Dedifferentiated amniotic fluid mesenchymal stem cell (primary cell): ENCODE measurements around the gene PANK4.

Experiments
- DNase-seq: peaks from one replicate; pipeline ENCODE4 v3.0.0-alpha.2; 2016; ENCODE audit errors: extremely low spot score

Gene PANK4

DNA sequence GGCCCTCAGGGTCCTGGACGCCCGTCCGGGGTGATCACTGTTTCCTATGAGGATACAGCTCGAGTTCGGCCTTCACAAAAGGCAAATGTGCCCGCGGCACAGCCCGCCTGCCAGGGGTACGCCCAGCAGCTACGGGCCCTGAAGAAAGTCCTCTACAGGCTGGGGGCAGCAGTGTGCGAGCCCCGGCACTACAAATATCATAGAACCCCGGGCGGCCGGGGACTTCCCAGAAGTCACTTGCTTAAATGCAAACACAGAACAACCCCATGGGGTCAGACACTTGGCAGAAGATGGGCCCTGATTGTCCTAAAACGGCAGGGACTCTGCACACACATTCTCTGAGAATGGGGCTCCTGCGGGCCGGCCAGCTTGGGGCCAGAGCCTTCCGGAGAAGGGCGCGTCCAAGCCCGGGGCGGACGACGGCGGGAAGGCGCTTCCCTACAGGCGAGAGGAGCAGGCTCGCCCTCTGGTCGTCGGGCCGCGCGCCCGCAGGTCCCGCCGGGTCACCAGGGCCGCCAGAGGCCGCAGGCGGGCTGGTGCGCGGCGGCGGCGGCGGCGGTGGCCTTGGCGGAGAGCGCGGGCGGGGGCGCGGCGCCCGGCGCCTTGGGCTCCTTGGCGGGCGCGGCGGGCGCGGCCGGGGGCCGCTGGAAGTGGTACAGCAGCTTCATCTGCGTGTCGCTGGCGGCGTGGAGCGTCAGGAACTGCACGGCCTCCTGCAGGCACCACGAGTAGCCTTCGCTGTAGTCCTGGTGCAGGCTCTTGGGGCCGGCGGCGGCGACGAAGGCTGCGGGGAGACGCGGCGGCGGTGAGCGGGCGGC lies 2.8 kb upstream of the PANK4 start:
- DNase-seq, result no peak

DNA sequence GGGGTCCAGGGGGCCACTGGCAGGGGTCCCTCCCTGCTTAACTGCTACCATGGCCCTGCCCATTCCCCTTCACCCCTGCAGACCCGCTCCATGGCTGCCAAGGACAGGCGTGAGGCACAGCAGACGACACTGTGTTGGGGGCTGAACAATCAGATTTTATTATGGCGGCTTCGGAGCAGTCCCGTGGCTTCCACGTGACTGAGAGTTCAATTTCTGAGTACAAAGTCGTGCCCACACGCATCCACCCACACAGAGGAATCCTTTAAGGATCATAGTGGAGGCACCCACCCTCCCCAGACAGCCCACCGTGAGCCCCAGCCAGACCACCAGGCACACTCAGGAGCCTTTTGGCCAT lies 2.2 kb upstream of the PANK4 start:
- DNase-seq, result no peak

DNA sequence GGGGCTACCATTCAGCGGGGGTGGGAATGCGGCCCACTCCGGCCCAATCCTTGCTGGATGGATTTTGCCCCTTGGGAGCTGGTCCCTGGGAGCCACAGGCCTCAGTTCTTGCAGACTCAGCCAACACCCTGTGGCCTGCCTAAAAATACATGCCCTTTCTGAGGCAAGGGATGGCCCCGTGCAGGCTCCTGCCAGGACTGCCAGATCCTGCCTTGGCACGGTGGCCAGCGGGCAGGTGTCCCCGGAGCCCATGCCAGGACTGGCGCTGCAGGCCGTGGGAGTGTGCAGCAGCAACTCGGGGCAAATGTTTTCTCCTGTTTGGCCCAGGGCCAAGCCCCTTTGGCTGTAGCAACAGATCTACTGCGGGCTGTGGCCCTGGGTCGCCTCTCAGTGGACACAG lies 1.6 kb upstream of the PANK4 start:
- no peak for DNase-seq

DNA sequence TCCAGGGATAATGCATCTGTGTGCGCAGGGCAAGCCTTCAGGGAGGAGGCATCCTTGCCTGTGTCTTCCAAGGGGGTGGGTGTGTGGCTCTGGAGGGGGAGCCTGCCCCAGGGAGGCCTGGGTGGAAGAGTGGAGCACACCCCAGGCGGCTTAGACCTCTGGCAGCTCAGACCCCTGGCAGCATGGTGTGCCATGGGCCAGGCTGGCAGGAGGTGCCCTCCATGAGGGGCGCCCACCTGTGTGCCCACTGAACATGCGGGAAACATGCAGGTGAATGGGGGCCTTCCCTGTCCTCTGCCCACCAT lies 1.1 kb upstream of the PANK4 start:
- DNase-seq, result no peak

DNA sequence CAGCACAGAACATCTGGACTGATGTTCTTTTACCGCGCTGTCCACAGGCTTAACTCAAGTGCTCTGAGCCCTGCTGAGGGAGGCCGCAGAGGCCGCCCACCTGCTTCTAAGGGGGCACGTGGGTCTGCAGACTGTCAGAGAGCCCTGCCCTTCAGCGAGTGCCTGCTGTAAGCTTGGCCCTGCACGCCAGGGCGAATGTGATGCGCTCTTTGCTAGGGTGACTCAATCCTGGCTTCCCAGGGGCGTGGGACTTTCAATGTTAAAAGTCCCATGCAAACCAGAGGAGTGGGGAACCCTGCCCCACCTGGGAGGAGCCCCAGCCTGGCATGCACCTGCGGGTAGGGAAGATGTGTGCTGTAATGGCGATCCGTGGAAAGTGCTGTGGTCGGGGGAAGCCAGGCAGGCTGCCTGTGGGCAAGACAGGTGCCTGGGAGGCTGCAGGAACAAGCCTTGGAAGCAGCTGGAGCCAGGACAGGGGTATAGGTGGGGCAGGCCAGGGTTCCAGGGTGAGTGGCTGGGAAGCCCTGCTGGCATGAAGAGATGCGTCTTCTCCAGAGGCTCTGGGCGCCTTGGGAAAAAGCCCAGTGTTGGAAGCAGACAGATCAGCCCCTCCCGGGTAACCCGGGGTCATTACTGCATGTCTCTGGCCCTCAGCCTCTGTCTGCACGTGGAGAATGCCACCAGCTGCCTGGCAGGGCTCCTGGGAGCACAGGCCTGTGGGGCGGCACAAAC lies 594 bp upstream of the PANK4 start:
- peak; percentile 21 for DNase-seq

DNA sequence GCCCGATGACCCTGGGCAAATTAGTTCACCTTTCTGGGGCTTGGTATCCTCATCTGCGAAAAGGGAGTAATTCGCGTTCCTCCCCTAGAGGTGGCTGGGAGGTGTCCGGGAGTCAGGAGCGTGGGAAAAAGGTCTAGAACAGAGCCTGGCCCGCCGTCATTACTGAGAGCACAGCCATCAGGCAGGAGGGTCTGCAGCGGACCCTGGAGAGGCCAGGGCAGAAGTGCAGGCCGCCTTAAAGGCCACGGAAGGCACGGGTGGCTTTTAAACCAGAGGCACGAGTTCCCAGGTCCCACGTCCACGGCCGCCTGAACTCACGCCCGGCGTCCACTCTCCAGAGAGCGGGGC lies 850 bp downstream of the PANK4 start:
- no peak for DNase-seq

DNA sequence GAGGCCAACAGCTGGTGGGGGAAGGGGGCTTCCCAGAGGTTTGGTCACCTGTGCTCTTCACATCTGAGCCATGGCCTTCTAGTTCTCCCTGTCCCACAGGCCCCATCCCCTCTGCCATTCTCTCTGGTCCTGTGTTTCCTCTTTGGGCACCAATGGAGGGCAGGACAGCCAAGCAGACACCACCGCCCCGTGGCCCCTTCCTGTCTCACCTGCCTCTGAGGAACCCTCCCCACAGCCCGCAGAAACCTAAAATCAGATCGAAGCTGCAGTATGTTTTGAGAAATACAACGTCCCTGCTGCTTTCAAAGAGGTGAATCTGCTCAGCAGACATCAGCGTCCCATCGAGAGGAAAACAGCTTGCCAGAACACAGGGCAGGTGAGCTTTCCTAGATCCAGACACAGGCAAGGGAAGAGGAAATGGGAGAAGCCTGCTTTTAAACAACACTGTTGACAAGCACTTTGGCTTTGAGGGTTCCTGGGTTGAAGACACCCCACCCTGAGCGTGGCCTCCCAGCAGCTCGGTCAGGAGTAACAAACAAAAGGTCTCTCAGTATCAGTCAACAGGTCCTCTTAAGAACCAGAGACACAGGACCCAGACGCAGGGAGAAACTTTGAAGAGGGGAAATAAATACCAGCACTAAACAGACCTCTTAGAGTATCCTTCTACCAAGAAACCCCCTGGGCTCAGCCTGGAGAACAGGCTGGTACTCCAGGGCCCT lies 2.3 kb downstream of the PANK4 start:
- no peak for DNase-seq

DNA sequence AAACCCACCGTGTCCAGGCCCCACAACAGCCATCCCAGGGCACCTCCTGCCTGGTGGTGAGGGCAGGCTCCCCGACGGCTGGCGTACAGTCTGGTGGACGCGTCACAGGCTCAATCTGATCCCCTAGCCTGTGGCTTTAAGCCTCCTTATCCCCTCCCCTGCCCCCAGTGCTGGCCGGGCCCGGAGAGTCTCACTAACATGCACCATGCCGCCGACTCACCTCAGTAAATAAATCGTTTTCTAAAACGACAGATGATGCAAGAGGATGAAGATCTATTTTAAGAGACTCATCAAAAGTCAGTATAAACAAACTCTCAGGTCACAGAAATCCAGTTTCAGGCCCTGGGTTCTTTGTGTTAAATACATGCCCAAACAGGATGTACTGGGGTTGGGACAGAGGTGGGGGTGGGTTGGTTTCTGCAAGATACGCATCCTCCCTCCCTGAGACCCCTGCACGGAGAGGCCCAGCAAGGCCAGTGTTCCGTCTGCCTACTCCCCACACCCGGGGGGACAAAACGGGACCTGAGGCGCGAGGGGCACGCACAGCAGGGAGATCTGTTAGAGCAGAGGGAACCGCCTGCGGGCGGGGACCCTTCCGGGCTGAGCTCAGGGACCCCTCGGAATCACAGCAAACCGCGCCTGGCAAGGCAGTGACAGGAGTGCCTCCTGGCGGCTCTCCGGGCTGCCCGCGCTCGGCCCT lies 3.1 kb downstream of the PANK4 start:
- no peak for DNase-seq

DNA sequence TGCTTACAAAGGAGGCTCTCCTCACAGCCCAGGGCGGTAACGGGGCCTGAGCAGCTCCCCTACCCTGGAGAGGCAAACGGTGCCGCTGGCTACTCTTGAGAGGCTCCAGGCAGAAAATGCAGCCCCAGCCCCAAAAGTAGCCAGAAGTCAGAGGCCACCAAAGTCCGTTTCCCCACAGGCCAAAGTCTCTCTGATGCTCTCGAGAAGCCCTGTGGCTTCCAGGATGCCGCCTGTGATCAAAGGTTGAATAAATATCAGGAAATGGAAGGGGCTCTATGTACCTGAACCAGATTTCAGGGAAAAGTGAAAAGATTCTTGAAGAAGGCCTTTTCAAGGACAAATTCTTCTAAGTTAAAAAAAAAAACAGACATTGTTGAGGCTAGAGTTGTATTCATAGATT lies 4.2 kb downstream of the PANK4 start:
- DNase-seq, result no peak

DNA sequence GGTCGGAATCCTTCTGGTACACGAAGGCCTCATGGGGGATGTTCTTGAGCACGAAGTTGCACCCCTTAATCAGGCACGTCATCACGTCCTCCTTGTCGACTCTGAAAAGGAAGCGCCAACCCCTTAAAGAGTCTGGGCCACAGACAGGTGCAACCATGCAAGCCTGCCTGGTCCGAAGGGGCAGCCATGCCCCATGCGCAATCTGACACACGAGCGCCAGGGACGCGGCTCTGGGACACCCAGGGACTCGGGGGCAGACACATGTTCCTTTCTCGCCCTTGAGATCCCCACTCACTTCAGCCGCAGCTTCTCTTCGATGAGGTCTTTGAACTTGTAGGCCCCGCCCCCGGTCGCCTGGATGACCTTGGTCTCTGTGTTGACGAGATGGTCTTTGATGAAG lies 5.6 kb downstream of the PANK4 start:
- DNase-seq, result no peak

DNA sequence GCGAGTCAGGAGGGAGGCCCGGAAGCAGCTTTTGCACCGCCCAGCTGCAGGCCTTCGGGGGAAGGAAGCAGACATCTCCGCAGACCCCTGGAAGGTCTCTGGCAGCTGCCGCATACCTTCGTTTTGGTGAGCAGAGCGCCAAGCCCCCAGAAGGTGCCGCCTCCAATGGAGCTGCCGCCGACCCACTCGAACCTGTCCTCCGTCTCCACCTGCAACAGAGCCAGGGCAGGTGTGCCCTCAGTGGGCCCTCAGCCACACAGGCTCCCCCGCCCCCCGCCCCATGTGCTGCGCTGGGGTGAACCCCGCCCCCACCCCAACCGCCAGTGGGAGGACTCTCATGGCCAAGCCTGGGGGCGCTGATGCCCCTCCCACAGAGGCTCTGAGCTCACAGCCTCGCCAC lies 6.2 kb downstream of the PANK4 start:
- no peak for DNase-seq

DNA sequence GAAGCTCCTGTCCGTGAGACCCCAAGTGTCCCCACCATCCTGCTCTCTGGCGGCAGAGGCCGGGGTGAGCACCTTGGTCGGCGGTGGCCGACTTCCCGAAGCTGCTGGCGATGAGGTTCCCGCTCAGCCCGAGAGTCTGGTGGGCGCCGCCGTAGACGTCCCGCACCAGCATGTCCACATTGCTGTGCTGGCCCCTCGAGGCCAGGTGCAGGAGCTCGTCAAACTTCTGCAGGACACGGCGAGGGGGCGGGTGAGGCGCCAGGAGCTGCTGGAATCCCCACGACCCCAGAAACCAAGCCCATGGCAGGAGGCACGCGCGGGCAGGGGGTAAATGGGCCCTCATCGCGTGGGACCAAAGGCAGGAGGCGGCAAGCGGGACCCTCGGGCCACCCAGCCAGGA lies 6.7 kb downstream of the PANK4 start:
- no peak for DNase-seq

DNA sequence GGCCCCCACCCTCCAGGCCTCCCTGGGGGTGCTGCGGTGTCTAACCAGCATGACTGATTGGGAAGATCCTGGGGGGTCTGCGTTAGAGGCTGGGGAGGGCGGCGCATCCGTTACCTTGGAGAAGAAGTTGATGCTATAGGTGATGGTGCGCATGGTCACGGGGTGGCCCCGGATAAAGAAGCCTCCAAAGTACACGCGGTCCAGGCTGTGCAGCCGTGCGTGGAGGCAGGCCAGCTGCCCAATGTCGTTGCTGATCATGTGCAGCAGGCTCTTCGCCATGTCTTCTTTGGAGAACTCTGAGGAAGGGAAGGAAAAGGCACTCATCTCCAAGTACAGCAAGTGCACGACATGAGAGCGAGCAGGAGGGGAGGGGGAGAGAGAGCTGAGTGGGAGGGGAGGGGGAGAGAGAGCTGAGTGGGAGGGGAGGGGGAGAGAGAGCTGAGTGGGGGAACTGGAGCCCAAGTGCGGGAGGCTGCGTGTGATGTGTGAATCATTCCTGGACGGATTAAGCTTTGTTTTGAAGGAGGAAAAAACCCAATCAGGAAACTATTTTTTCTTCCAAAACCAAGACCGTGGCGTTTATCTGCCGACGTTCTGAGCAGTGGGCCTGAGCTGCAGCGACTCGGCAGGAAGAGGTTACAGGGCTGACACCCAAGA lies 7.2 kb downstream of the PANK4 start:
- DNase-seq, result no peak

DNA sequence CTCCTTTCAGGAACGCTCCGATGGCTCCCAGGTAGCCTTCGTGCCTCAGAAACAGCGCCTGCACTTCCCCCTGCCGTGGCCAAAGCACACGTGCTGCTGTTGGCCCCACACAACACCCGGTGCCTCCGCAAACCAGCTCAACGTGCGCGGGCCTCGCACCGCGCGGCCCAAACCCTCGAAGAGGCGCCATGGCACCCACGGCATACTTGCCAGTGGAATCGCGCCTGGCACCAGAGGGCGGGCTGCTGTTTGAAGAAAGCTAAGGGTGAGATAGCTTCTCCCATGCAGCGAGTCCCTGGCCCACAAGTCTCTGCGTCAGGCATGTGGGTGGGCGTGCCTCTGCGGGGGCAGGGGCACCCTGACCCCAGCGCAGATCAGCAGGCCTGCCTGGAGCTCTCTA lies 7.9 kb downstream of the PANK4 start:
- DNase-seq, result no peak

DNA sequence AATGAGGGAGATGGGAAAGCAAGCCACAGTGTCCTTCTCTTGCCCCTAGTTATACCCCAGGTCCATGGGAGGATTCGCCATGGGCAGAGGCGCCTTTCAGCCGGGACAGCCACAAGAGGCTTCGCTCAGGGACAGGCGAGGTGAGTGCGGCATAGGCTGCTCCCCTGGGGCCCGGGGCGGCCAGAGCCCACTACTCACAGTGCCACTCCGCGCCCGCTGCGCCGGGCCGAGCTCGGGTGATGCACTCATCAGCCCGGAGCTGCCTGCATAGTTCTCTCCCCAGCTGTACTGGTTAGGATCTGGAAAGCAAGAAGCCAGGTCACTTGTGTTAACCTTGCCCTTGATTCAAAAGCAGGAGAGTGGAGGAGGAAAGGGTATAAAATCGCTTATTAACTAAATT lies 8.4 kb downstream of the PANK4 start:
- no peak for DNase-seq

DNA sequence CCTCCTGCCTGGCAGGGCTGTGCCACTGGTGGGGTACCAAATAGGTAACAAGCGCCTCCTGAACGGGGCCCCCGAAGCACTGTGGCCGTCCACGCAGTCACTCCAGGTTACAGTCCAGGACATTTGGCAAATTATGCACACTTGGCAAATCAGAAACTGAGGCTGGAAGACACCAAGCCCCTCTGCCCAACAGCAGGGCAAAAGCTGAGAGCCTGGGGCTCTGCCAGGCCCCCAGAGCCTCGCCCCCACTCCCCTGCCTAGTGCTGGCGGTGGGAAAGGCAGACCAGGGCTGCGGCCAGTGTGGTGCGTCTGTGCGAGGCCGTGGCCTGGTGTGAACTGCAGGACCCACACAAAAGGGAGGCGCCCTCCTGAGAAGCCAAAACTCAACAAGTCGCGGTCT lies 9.4 kb downstream of the PANK4 start:
- DNase-seq, result no peak

DNA sequence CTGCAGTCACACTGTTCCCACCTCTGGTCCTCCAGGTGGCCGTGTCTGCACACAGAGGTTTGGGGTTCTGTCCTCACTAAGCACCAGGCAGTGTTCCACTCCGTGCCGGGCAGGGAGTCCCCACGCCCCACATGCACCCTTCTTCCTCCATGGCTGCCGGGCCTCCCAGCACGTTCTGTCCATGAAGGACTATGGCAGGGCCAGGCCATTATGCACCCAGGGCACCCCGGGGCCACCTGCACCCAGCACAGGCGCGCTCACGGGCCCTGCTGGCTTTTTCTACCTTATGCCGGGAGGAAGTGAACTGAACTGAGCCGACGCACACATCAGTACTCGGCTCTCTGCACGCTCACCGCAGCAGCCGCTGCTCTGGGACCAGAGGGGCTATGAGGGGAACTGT lies 10.3 kb downstream of the PANK4 start:
- no peak for DNase-seq

DNA sequence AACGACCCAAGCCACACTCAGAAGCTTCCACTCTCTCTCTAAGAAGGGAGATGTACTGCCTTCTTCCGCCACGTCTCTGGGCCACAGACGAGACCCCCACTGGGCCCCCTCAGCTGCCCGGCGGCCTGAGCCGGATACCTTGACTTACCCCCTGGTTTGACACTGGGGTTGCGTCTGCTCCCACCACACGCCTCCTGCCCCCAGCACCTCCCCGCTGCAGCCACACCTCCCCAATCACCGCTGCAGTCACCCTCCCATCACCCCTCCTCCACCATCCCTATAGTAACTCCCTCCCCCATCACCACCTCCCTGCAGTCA lies 10.7 kb downstream of the PANK4 start:
- DNase-seq, result no peak

DNA sequence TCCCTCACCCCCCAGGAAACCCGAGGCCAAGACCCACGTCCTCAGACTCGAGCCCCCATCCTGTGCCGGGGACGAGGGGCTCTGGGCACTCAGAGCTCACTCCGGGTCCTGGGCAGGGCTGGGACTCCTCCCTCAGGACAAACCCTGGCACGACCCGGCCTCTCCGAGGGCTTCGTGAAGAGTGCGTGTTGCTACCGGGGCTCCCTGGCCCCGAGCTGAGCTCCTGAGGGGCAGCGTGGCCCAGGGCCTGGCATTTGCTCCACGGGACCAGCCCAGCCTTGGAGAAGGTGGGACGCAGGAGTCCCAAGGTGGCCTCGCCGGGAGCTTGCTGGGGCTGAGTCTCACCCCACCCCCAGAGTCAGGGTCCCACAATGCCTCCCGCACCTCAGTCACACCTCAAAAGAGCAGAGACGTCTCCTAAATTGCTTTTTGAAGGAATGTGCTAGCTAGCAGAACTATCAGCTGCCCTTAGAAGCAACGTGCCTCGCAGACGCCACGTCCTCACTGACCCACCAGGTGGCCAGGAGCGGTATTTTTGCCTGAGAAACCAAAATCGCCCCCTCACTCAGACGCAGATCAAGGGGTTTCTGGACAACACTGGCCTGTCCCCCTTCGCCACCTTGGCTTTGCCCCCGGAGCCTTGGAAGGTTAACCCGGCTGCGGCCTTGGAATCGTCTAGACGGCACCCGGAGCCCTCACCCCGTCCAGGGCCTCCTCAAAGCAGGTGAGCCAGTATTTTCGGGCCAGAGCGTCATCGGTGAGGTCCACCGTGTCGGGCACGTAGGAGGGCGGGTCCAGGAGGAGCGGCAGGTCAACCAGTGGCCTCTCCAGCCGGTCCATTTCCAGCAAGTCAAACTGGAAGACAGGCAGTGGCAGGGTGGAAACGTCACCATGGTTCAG lies 11.3 kb downstream of the PANK4 start:
- no peak for DNase-seq

DNA sequence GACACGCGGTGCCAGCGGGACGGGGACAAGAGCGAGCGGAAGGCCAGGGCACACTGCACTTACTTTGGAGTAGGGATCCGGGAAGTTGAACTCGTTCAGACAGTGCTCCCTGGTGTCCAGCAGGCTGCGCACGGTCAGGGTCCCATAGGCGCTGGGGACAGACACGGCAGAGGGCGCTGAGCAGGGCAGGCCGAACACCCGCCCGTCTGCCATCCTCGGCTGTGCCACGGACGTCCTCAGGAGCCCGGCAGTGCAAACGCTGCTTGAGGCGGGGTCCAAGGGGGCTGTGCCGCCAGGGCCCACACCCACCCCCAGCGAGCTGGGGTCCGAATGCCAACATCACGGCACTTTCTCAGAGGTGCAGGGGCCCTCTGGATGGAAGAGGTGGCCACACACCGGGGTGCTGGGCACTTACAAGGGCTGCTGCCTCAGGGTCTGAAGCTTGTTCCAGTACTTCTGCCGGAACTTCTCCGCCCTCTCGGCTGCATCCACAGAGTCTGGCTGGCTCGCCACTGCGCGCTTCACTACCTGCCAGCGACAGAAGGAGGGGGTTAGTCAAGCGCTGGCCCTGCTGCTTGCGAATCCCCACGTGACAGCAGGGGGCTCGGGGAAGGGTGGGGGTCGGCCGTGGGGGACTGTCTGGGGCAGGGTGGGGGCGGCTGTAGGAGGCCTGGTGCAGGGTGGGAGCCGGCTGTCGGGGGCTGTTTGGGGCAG lies 12.3 kb downstream of the PANK4 start:
- no peak for DNase-seq
